ENCODE measurements around the gene STOX2. TPM values are rescaled to one million over a fixed set of nuclear protein-coding genes. Genes with fewer than 3 reads are reported as not detected.

STOX2 gene
- total RNA-seq, 4 donors from 2014 or later: 3.5 to 23.1 (median 7.6) TPM

GRCh38 chr4:183932576-183932975, 27.5 kb downstream of the STOX2 start:
- H3K9me3 ChIP-seq: no peaks in the 10 kb centered on the region
- no peak overlapping the region for H3K27ac ChIP-seq
- no peak overlapping the region for H3K4me3 ChIP-seq
- DNase-seq: no peak
- TF ChIP-seq, protein P1, sequence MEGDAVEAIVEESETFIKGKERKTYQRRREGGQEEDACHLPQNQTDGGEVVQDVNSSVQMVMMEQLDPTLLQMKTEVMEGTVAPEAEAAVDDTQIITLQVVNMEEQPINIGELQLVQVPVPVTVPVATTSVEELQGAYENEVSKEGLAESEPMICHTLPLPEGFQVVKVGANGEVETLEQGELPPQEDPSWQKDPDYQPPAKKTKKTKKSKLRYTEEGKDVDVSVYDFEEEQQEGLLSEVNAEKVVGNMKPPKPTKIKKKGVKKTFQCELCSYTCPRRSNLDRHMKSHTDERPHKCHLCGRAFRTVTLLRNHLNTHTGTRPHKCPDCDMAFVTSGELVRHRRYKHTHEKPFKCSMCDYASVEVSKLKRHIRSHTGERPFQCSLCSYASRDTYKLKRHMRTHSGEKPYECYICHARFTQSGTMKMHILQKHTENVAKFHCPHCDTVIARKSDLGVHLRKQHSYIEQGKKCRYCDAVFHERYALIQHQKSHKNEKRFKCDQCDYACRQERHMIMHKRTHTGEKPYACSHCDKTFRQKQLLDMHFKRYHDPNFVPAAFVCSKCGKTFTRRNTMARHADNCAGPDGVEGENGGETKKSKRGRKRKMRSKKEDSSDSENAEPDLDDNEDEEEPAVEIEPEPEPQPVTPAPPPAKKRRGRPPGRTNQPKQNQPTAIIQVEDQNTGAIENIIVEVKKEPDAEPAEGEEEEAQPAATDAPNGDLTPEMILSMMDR (IDR thresholded peaks at IDR 0.05): no peak
- TF ChIP-seq POLR2A (IDR thresholded peaks at IDR 0.05): no peak
- no peaks in the 10 kb centered on the region for H3K27me3 ChIP-seq
- no peaks in the 10 kb centered on the region for H3K36me3 ChIP-seq
- no peaks in the 10 kb centered on the region for H3K4me1 ChIP-seq

GRCh38 chr4:183934761-183935160, 29.7 kb downstream of the STOX2 start:
- no peak overlapping the region for H3K27ac ChIP-seq
- TF ChIP-seq, protein P1 (IDR thresholded peaks at IDR 0.05): no peak
- no peak for TF ChIP-seq POLR2A (IDR thresholded peaks at IDR 0.05)
- DNase-seq: no peak
- H3K4me3 ChIP-seq: no peak overlapping the region
- no peaks in the 10 kb centered on the region for H3K9me3 ChIP-seq
- H3K36me3 ChIP-seq: no peaks in the 10 kb centered on the region
- H3K4me1 ChIP-seq: no peaks in the 10 kb centered on the region
- no peaks in the 10 kb centered on the region for H3K27me3 ChIP-seq

GRCh38 chr4:183935355-183936005, 30.4 kb downstream of the STOX2 start:
- H3K4me3 ChIP-seq: no peak overlapping the region
- no peak for DNase-seq
- no peak overlapping the region for H3K27ac ChIP-seq
- TF ChIP-seq POLR2A (IDR thresholded peaks at IDR 0.05): no peak
- TF ChIP-seq, protein P1 (IDR thresholded peaks at IDR 0.05): no peak
- no peaks in the 10 kb centered on the region for H3K27me3 ChIP-seq
- no peaks in the 10 kb centered on the region for H3K9me3 ChIP-seq
- H3K36me3 ChIP-seq: no peaks in the 10 kb centered on the region
- H3K4me1 ChIP-seq: no peaks in the 10 kb centered on the region

GRCh38 chr4:183936047-183936446, 30.9 kb downstream of the STOX2 start:
- no peak for DNase-seq
- Histone ChIP-seq H3K27ac (no peak overlapping the region), H3K9me3 (no peaks in the 10 kb centered on the region), H3K4me1 (no peaks in the 10 kb centered on the region), H3K27me3 (no peaks in the 10 kb centered on the region), H3K36me3 (no peaks in the 10 kb centered on the region), H3K4me3 (no peak overlapping the region)
- TF ChIP-seq POLR2A (IDR thresholded peaks at IDR 0.05): no peak
- TF ChIP-seq, protein P1 (IDR thresholded peaks at IDR 0.05): no peak

GRCh38 chr4:183936574-183937345, 31.7 kb downstream of the STOX2 start:
- H3K27ac ChIP-seq: no peak overlapping the region
- TF ChIP-seq, protein P1 (IDR thresholded peaks at IDR 0.05): no peak
- no peak for TF ChIP-seq POLR2A (IDR thresholded peaks at IDR 0.05)
- H3K4me3 ChIP-seq: no peak overlapping the region
- no peaks in the 10 kb centered on the region for H3K36me3 ChIP-seq
- no peaks in the 10 kb centered on the region for H3K9me3 ChIP-seq
- H3K27me3 ChIP-seq: no peaks in the 10 kb centered on the region
- DNase-seq: no peak
- H3K4me1 ChIP-seq: no peaks in the 10 kb centered on the region

All from Peyer's patch (tissue), 4 donors.